ENCODE data around the gene FABP2. TPM values are rescaled to one million over a fixed set of nuclear protein-coding genes. Genes with fewer than 3 reads are reported as not detected.
A peak's percentile ranks its signal among the peaks of the same experiment; 100 is the strongest.
"Not testable (repeated sequence)": the region's sequence is repeated elsewhere in the genome, so short reads cannot be mapped to it uniquely, and the experiment has no call there.

The FABP2 gene
- total RNA-seq, 2 experiments from 2014 or later = not detected

- DNase-seq; H3K27me3 Mint-ChIP-seq; intact Hi-C loops (cut with micrococcal nuclease); H3K27ac Mint-ChIP-seq; CTCF ChIA-PET; POLR2A ChIA-PET; H3K4me1 Mint-ChIP-seq (ENCODE audit: low read depth); H3K9me3 Mint-ChIP-seq; H3K4me3 Mint-ChIP-seq; H3K36me3 Mint-ChIP-seq (ENCODE audit: low read depth): not testable (repeated sequence)
- peak; percentile 78 for ATAC-seq
Observed at GRCh38 chr4:119348169-119348568, 26.2 kb upstream of the FABP2 start.

GRCh38 chr4:119343293-119343692 lies 21.4 kb upstream of the FABP2 start:
- POLR2A ChIA-PET; H3K36me3 Mint-ChIP-seq (ENCODE audit: low read depth); H3K9me3 Mint-ChIP-seq; ATAC-seq; H3K27ac Mint-ChIP-seq; H3K4me1 Mint-ChIP-seq (ENCODE audit: low read depth); DNase-seq; H3K4me3 Mint-ChIP-seq; intact Hi-C loops (cut with micrococcal nuclease); H3K27me3 Mint-ChIP-seq: not testable (repeated sequence)
- CTCF ChIA-PET = interaction anchor here (0.7 kb wide), 1 partner anchor 39 kb away, joined by 3 read pairs; no protein-coding TSS in a partner anchor

DNA sequence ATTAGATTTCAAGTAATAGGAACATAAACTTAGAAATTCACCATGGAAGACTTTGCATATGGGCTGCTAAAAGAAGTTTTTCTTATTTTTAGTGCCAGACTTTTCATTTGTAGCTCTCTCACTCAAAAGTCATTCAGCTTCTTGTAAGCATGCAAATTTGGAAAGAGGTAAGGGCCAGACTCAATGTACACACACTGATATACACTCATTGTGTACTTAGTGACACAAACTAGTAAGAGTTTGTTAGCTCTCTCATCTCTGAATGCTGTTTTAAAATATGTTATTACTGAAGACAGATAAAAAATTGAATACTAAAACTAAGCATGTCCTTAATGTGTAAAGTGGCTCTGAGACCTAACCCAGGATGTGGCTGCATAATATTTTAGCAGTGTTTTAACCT lies 18.0 kb upstream of the FABP2 start:
- ATAC-seq, POLR2A ChIA-PET: not testable (repeated sequence)

GRCh38 chr4:119337010-119337409 lies 15.1 kb upstream of the FABP2 start:
- Mint-ChIP-seq H3K4me3 (no peak overlapping the region), H3K36me3 (ENCODE audit: low read depth) (no peaks in the 10 kb centered on the region), H3K27ac (no peak overlapping the region), H3K4me1 (ENCODE audit: low read depth) (no peaks in the 10 kb centered on the region), H3K27me3 (peaks cover 5% of the 10 kb centered on the region), H3K9me3 (no peaks in the 10 kb centered on the region)
- CTCF ChIA-PET = no interaction called here
- intact Hi-C loops (cut with micrococcal nuclease) = no loop called here
- POLR2A ChIA-PET = no interaction called here
- ATAC-seq = no peak
- TF ChIP-seq, protein P1, sequence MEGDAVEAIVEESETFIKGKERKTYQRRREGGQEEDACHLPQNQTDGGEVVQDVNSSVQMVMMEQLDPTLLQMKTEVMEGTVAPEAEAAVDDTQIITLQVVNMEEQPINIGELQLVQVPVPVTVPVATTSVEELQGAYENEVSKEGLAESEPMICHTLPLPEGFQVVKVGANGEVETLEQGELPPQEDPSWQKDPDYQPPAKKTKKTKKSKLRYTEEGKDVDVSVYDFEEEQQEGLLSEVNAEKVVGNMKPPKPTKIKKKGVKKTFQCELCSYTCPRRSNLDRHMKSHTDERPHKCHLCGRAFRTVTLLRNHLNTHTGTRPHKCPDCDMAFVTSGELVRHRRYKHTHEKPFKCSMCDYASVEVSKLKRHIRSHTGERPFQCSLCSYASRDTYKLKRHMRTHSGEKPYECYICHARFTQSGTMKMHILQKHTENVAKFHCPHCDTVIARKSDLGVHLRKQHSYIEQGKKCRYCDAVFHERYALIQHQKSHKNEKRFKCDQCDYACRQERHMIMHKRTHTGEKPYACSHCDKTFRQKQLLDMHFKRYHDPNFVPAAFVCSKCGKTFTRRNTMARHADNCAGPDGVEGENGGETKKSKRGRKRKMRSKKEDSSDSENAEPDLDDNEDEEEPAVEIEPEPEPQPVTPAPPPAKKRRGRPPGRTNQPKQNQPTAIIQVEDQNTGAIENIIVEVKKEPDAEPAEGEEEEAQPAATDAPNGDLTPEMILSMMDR (IDR thresholded peaks at IDR 0.05) = no peak
- DNase-seq = no peak

More for the DNA sequence above, 18.0 kb upstream of the FABP2 start:
- H3K9me3 Mint-ChIP-seq; intact Hi-C loops (cut with micrococcal nuclease); H3K27ac Mint-ChIP-seq; H3K4me1 Mint-ChIP-seq (ENCODE audit: low read depth); H3K27me3 Mint-ChIP-seq; CTCF ChIA-PET; DNase-seq; H3K36me3 Mint-ChIP-seq (ENCODE audit: low read depth); H3K4me3 Mint-ChIP-seq: not testable (repeated sequence)

DNA sequence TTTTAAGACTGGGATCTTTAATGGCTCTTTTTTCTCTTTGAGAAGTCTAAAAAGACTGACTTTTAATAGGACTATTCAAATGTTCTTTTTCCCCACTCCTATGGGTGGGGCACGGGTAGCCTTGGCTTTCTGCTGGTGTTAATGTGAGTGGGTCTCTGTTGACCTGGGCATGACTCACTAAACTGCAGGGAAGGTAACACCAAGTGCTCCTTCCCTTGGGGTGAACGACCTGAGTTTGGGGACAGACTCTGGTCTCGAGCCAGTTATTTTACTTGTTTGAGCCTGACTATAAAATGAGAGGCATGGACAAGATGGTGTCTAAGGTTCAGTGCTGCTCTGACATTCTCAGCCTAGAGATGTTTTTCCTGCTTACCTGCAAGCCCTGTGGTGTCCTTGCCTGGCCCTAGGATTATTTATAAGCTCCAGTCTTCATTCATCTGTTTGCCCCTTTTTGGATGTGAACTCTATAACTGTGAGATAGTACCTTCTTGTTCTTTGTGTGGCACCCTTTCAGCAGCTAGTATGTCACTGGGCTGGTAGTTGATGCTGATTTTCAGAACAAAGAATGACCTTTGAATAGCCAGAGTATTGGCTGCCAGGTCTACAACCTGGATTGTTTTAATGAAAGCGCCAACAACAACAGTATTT lies 14.5 kb upstream of the FABP2 start:
- H3K36me3 Mint-ChIP-seq (ENCODE audit: low read depth); H3K27me3 Mint-ChIP-seq; ATAC-seq; H3K4me1 Mint-ChIP-seq (ENCODE audit: low read depth); H3K27ac Mint-ChIP-seq; H3K9me3 Mint-ChIP-seq; H3K4me3 Mint-ChIP-seq; intact Hi-C loops (cut with micrococcal nuclease); CTCF ChIA-PET; POLR2A ChIA-PET; DNase-seq: not testable (repeated sequence)

GRCh38 chr4:119329835-119330620 lies 8.1 kb upstream of the FABP2 start:
- no peak for DNase-seq
- POLR2A ChIA-PET = no interaction called here
- intact Hi-C loops (cut with micrococcal nuclease) = no loop called here

More at GRCh38 chr4:119329835-119330620, 8.1 kb upstream of the FABP2 start:
- Mint-ChIP-seq H3K9me3 (no peaks in the 10 kb centered on the region), H3K27me3 (peaks cover 18% of the 10 kb centered on the region), H3K27ac (no peak overlapping the region), H3K36me3 (ENCODE audit: low read depth) (no peaks in the 10 kb centered on the region), H3K4me1 (ENCODE audit: low read depth) (no peaks in the 10 kb centered on the region), H3K4me3 (no peak overlapping the region)
- CTCF ChIA-PET = interaction anchor here (1.7 kb wide), 1 partner anchor 13 kb away, joined by 3 read pairs; no protein-coding TSS in a partner anchor
- no peak for ATAC-seq
- TF ChIP-seq, protein P1 (IDR thresholded peaks at IDR 0.05) = no peak
